ENCODE measurements around the gene ZBTB16.

- TF ChIP-seq CTCF (IDR thresholded peaks at IDR 0.05) = no peak
- no peak for TF ChIP-seq EP300 (IDR thresholded peaks at IDR 0.05)
These were observed 46.5 kb downstream of the ZBTB16 start for GRCh38 chr11:114106047-114106446.

Data from ovary (tissue), 3 donors.